Measurements from ENCODE around the gene CDC27. TPM values are rescaled to one million over a fixed set of nuclear protein-coding genes. Genes with fewer than 3 reads are reported as not detected.
"Not testable (repeated sequence)": the region's sequence is repeated elsewhere in the genome, so short reads cannot be mapped to it uniquely, and the experiment has no call there.

Gene CDC27
- total RNA-seq, 1 donor from 2014 or later: 118 TPM

- intact Hi-C loops (cut with micrococcal nuclease): no loop called here
Measured at GRCh38 chr17:47162013-47162622, 27.0 kb downstream of the CDC27 start.

GRCh38 chr17:47159315-47159714 is 29.8 kb downstream of the CDC27 start:
- intact Hi-C loops (cut with micrococcal nuclease): no loop called here

- intact Hi-C loops (cut with micrococcal nuclease): no loop called here
Measured at GRCh38 chr17:47145351-47145750, 43.7 kb downstream of the CDC27 start.

GRCh38 chr17:47135235-47135634 is 53.9 kb downstream of the CDC27 start:
- intact Hi-C loops (cut with micrococcal nuclease): no loop called here

- intact Hi-C loops (cut with micrococcal nuclease): not testable (repeated sequence)
Measured at GRCh38 chr17:47134354-47134753, 54.7 kb downstream of the CDC27 start.

- intact Hi-C loops (cut with micrococcal nuclease): no loop called here
Measured at GRCh38 chr17:47131761-47132160, 57.3 kb downstream of the CDC27 start.

- intact Hi-C loops (cut with micrococcal nuclease): not testable (repeated sequence)
Measured at GRCh38 chr17:47126835-47127234, 62.3 kb downstream of the CDC27 start.

GRCh38 chr17:47123262-47123661 is 65.8 kb downstream of the CDC27 start:
- intact Hi-C loops (cut with micrococcal nuclease): not testable (repeated sequence)

- intact Hi-C loops (cut with micrococcal nuclease): no loop called here
Measured at GRCh38 chr17:47120521-47121095, 68.5 kb downstream of the CDC27 start.

- intact Hi-C loops (cut with micrococcal nuclease): no loop called here
Measured at GRCh38 chr17:47119746-47120520, 69.2 kb downstream of the CDC27 start.

GRCh38 chr17:47117386-47117785 is 71.7 kb downstream of the CDC27 start:
- intact Hi-C loops (cut with micrococcal nuclease): no loop called here

- intact Hi-C loops (cut with micrococcal nuclease): no loop called here
Measured at GRCh38 chr17:47106130-47106529, 83.0 kb downstream of the CDC27 start.

GRCh38 chr17:47105246-47105645 is 83.8 kb downstream of the CDC27 start:
- intact Hi-C loops (cut with micrococcal nuclease): not testable (repeated sequence)

GRCh38 chr17:47102914-47103313 is 86.2 kb downstream of the CDC27 start:
- intact Hi-C loops (cut with micrococcal nuclease): no loop called here

- intact Hi-C loops (cut with micrococcal nuclease): no loop called here
Measured at GRCh38 chr17:47099987-47100711, 88.9 kb downstream of the CDC27 start.

GRCh38 chr17:47099451-47099986 is 89.6 kb downstream of the CDC27 start:
- intact Hi-C loops (cut with micrococcal nuclease): no loop called here

GRCh38 chr17:47096343-47096742 is 92.8 kb downstream of the CDC27 start:
- intact Hi-C loops (cut with micrococcal nuclease): no loop called here

GRCh38 chr17:47095268-47095667 is 93.8 kb downstream of the CDC27 start:
- intact Hi-C loops (cut with micrococcal nuclease): no loop called here

GRCh38 chr17:47087093-47087492 is 102.0 kb downstream of the CDC27 start:
- intact Hi-C loops (cut with micrococcal nuclease): no loop called here

- intact Hi-C loops (cut with micrococcal nuclease): no loop called here
Measured at GRCh38 chr17:47085736-47086135, 103.4 kb downstream of the CDC27 start.

- intact Hi-C loops (cut with micrococcal nuclease): no loop called here
Measured at GRCh38 chr17:47078801-47079200, 110.3 kb downstream of the CDC27 start.

- intact Hi-C loops (cut with micrococcal nuclease): no loop called here
Measured at GRCh38 chr17:47077576-47077975, 111.5 kb downstream of the CDC27 start.

Data from T-helper 2 cell treated with Interferon-gamma antibody and Interleukin-4, amounts not matched to agents 100 ng/mL and 5 ng/mL, for 36 hours (primary cell).